ENCODE measurements around the gene MYRF. TPM values are rescaled to one million over a fixed set of nuclear protein-coding genes. Genes with fewer than 3 reads are reported as not detected.

Gene MYRF
- total and polyA plus RNA-seq, 2 donors (not counting 3 experiments of a cell fraction or from before 2014, with no cell fraction given): 0.82 to 0.98 TPM

GRCh38 chr11:61828379-61828628 is 75.9 kb downstream of the MYRF start:
- peaks cover 45% of the 10 kb centered on the region for H3K4me1 ChIP-seq (ENCODE audit: control insufficient read depth, extremely low read depth, insufficient read depth, low read length)
- peaks cover 4% of the 10 kb centered on the region for H4K20me1 ChIP-seq (replicated peaks; ENCODE audit: control insufficient read depth, extremely low read depth, insufficient read depth, low read length)
- no peaks in the 10 kb centered on the region for H3K9me3 ChIP-seq (replicated peaks; ENCODE audit: control insufficient read depth, insufficient read depth, low read length)
- no TSS peak for BruUV-seq (replicated peaks)
- peak overlapping the region; percentile 77 for H3K4me2 ChIP-seq (ENCODE audit: insufficient read depth, low read length)
- DNase-seq (ENCODE audit: low read depth, low spot score) (no peak), FAIRE-seq (peak; percentile 24)
- H3K79me2 ChIP-seq (ENCODE audit: control insufficient read depth, insufficient read depth, low read length): peaks cover 53% of the 10 kb centered on the region
- no peaks in the 10 kb centered on the region for H3K36me3 ChIP-seq (ENCODE audit: control insufficient read depth in 2 of 2, extremely low read depth in 1 of 2, insufficient read depth in 2 of 2, low read length in 2 of 2)
- H2AFZ ChIP-seq (ENCODE audit: low read depth, low read length): no peak overlapping the region
- dilution Hi-C loops (cut with MboI; ENCODE audit: extremely low pct_ligation_motif_present, low sequenced_read_pairs): no loop called here
- ChIA-PET POLR2A (interaction anchor here (1.8 to 4.3 kb wide), 2 partner anchors 12 to 31 kb away, joined by 4 to 36 read pairs; partner anchors contain the start of gene FADS1), CTCF (interaction anchor here (1.0 to 3.6 kb wide), 10 partner anchors 8 to 280 kb away, joined by 3 to 50 read pairs (median 4); partner anchors contain the start of genes FADS1, FEN1 and TMEM258)
- TF ChIP-seq POLR2A (IDR thresholded peaks at IDR 0.05; ENCODE audit: low read depth, low read length) (peak; percentile 87), GATA2 (IDR thresholded peaks at IDR 0.05; ENCODE audit: insufficient read depth, insufficient read length, low read depth, low read length) (no peak)
- no peaks in the 10 kb centered on the region for H3K9me1 ChIP-seq (replicated peaks; ENCODE audit: control insufficient read depth, extremely low read depth, insufficient read depth, low read length)
- no peaks in the 10 kb centered on the region for H3K27me3 ChIP-seq (ENCODE audit: control insufficient read depth in 2 of 2, insufficient read depth in 2 of 2, low read length in 2 of 2)
- peak overlapping the region; percentile 69 to 93 (median 76) for H3K4me3 ChIP-seq (replicated peaks in 1 of 3; ENCODE audit: insufficient read depth in 1 of 3, low read depth in 1 of 3, low read length in 3 of 3)
- intact Hi-C loops (cut with micrococcal nuclease): no loop called here
- peak overlapping the region; percentile 86 for H3K27ac ChIP-seq (ENCODE audit: insufficient read depth, low read depth, low read length)
- peak overlapping the region; percentile 43 for H3K9ac ChIP-seq (replicated peaks; ENCODE audit: extremely low read depth, insufficient read depth, low read length)

- ChIA-PET POLR2A (interaction anchor here (1.8 to 4.3 kb wide), 2 partner anchors 12 to 32 kb away, joined by 4 to 36 read pairs; partner anchors contain the start of gene FADS1), CTCF (interaction anchor here (1.0 to 3.6 kb wide), 11 partner anchors 9 to 253 kb away, joined by 3 to 50 read pairs (median 4); partner anchors contain the start of genes FADS1, FEN1 and TMEM258)
These were observed 76.4 kb downstream of the MYRF start for GRCh38 chr11:61828629-61829407.

More at GRCh38 chr11:61828629-61829407, 76.4 kb downstream of the MYRF start:
- peak; percentile 69 for FAIRE-seq
- peak overlapping the region; percentile 77 for H3K4me2 ChIP-seq (ENCODE audit: insufficient read depth, low read length)
- peak overlapping the region; percentile 43 for H3K9ac ChIP-seq (replicated peaks; ENCODE audit: extremely low read depth, insufficient read depth, low read length)
- H2AFZ ChIP-seq (ENCODE audit: low read depth, low read length): no peak overlapping the region
- intact Hi-C loops (cut with micrococcal nuclease) (no loop called here), dilution Hi-C loops (cut with MboI; ENCODE audit: extremely low pct_ligation_motif_present, low sequenced_read_pairs) (no loop called here)
- H3K4me3 ChIP-seq (replicated peaks in 1 of 3; ENCODE audit: insufficient read depth in 1 of 3, low read depth in 1 of 3, low read length in 3 of 3): peak overlapping the region; percentile 69 to 93 (median 76)
- no peaks in the 10 kb centered on the region for H3K27me3 ChIP-seq (ENCODE audit: control insufficient read depth in 2 of 2, insufficient read depth in 2 of 2, low read length in 2 of 2)
- no TSS peak for BruUV-seq (replicated peaks)
- H3K36me3 ChIP-seq (ENCODE audit: control insufficient read depth in 2 of 2, extremely low read depth in 1 of 2, insufficient read depth in 2 of 2, low read length in 2 of 2): no peaks in the 10 kb centered on the region
- H3K79me2 ChIP-seq (ENCODE audit: control insufficient read depth, insufficient read depth, low read length): peaks cover 58% of the 10 kb centered on the region
- peak; percentile 59 for DNase-seq (ENCODE audit: low read depth, low spot score)
- no peaks in the 10 kb centered on the region for H3K9me1 ChIP-seq (replicated peaks; ENCODE audit: control insufficient read depth, extremely low read depth, insufficient read depth, low read length)
- peaks cover 4% of the 10 kb centered on the region for H4K20me1 ChIP-seq (replicated peaks; ENCODE audit: control insufficient read depth, extremely low read depth, insufficient read depth, low read length)
- no peaks in the 10 kb centered on the region for H3K9me3 ChIP-seq (replicated peaks; ENCODE audit: control insufficient read depth, insufficient read depth, low read length)
- no peak for TF ChIP-seq GATA2 (IDR thresholded peaks at IDR 0.05; ENCODE audit: insufficient read depth, insufficient read length, low read depth, low read length)
- no peak for TF ChIP-seq POLR2A (IDR thresholded peaks at IDR 0.05; ENCODE audit: low read depth, low read length)
- peak; percentile 38 for TF ChIP-seq POLR2AphosphoS5 (IDR thresholded peaks at IDR 0.05; ENCODE audit: insufficient read depth, low read depth, low read length)
- no peak for TF ChIP-seq EZH2 (IDR thresholded peaks at IDR 0.05; ENCODE audit: borderline replicate concordance, low read depth, low read length, severe bottlenecking)
- no peak for TF ChIP-seq MYC (IDR thresholded peaks at IDR 0.05; ENCODE audit: low read depth, low read length)
- TF ChIP-seq CTCF (IDR thresholded peaks at IDR 0.05; ENCODE audit: extremely low read depth in 1 of 2, insufficient read depth in 1 of 2, low read depth in 1 of 2, low read length in 2 of 2): peak; percentile 55 to 71
- no peak for TF ChIP-seq FOS (IDR thresholded peaks at IDR 0.05; ENCODE audit: borderline replicate concordance, insufficient read depth, low read length)
- no peak for TF ChIP-seq MAX (IDR thresholded peaks at IDR 0.05; ENCODE audit: insufficient read depth, insufficient read length)
- peak overlapping the region; percentile 86 for H3K27ac ChIP-seq (ENCODE audit: insufficient read depth, low read depth, low read length)
- H3K4me1 ChIP-seq (ENCODE audit: control insufficient read depth, extremely low read depth, insufficient read depth, low read length): peaks cover 51% of the 10 kb centered on the region
